GM12873 (cell line): ENCODE data around the gene TOMM70.

Source experiments
- CTCF ChIP-seq: IDR thresholded peaks from 2 replicates; pipeline ENCODE4 v1.5.1; 2012; ENCODE audit warnings: low read depth, mild to moderate bottlenecking, moderate library complexity, low read length, control low read depth; ENCODE audit not compliant: insufficient read depth; ENCODE audit errors: missing control alignments

The TOMM70 gene

GRCh38 chr3:100331660-100332059, 69.2 kb downstream of the TOMM70 start:
- TF ChIP-seq CTCF = no peak

- no peak for TF ChIP-seq CTCF
Measured at GRCh38 chr3:100330651-100331050, 70.2 kb downstream of the TOMM70 start.

GRCh38 chr3:100329800-100330489, 70.9 kb downstream of the TOMM70 start:
- no peak for TF ChIP-seq CTCF

- TF ChIP-seq CTCF = no peak
Measured at GRCh38 chr3:100325827-100326226, 75.1 kb downstream of the TOMM70 start.

GRCh38 chr3:100324044-100324443, 76.8 kb downstream of the TOMM70 start:
- no peak for TF ChIP-seq CTCF

GRCh38 chr3:100319951-100320350, 80.9 kb downstream of the TOMM70 start:
- no peak for TF ChIP-seq CTCF

- no peak for TF ChIP-seq CTCF
Measured at GRCh38 chr3:100317912-100318311, 83.0 kb downstream of the TOMM70 start.
